GM21447 (cell line): ENCODE data around the gene CMPK1.
"Not testable (repeated sequence)": the region's sequence is repeated elsewhere in the genome, so short reads cannot be mapped to it uniquely, and the experiment has no call there.

Experiments
- ATAC-seq: cut with Tn5 transposase; IDR thresholded peaks from one replicate; pipeline ENCODE4 v1.9.1; 2021; ENCODE audit not compliant: unreplicated experiment

Gene CMPK1

GRCh38 chr1:47333578-47333921, at the start of gene CMPK1:
Gene CMPK1, plus strand, starts transcription at chr1:47333790. Its CDS starts 156 bp downstream, at chr1:47333946.
- ATAC-seq, result peak; percentile 69

DNA sequence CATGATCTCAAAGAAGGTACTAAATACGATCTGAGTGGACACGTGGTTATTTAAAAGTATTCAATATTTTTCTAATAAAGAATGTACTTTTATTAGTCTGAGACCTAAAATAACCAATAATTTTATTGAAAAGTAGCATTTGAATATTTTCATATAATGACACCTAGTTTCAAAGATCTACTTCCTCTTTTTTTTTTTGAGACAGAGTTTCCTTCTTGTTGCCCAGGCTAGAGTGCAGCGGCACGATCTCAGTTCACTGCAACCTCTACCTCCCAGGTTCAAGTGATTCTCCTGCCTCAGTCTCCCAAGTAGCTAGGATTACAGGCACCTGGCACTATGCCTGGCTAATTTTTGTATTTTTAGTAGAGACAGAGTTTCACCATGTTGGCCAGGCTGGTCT, 45.5 kb upstream of the CMPK1 start:
- ATAC-seq, result not testable (repeated sequence)

DNA sequence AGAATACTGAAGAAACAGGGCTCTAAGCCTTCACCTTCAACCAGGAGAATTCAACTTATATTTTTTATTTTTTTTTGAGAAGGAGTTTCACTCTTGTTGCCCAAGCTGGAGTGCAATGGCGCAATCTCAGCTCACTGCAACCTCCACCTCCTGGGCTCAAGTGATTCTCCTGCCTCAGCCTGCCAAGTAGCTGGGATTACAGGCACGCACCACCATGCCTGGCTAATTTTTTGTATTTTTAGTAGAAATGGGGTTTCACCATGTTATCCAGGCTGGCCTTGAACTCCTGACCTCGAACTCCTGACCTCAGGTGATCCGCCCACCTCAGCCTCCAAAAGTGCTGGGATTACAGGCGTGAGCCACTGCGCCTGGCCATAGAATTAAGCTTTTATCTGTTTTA, 38.7 kb upstream of the CMPK1 start:
- not testable (repeated sequence) for ATAC-seq

DNA sequence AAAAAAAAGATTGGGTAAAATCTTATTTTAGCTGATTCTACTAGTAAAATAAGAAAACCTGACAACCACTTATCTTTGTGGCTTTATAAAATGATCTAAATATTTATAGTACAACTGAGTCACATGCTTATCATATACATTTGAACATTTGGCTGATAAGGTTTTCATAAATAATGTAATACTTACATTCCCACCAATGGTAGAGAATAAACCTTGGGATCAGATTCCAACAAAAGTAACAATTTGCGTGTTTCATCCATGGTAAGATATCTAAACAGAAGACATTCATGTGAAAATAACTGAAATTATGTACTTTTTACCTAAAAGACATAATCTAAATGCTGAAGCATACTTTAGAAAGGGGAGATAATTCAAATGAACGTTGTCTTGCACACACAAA, 38.0 kb upstream of the CMPK1 start:
- ATAC-seq, result no peak

- no peak for ATAC-seq
Observed at GRCh38 chr1:47298025-47298699, 35.4 kb upstream of the CMPK1 start.

DNA sequence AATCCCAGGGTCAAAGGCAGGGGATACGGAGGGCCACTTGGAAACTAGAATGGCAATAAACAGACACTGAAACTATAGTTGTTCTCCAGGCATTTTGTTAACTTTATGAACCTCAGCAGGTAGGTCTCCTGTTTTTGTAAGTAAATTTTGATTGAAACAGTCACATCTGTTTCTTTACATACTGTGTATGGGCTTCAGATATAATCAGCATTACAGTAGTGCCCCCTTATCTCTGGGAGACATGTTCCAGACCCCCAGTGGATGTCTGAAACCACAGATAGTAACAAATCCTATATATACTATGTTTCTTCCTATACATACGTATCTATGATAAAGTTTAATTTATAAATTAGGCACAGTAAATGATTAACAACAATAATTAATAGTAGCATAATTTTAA, 31.1 kb upstream of the CMPK1 start:
- no peak for ATAC-seq

- ATAC-seq, result no peak
Observed at GRCh38 chr1:47309427-47309826, 24.2 kb upstream of the CMPK1 start.

GRCh38 chr1:47313915-47314664, 19.5 kb upstream of the CMPK1 start, which contains the start of gene STIL:
Gene STIL, minus strand, starts transcription at chr1:47314147. Its CDS starts 3,828 bp downstream, at chr1:47310319.
- peak; percentile 94 for ATAC-seq

DNA sequence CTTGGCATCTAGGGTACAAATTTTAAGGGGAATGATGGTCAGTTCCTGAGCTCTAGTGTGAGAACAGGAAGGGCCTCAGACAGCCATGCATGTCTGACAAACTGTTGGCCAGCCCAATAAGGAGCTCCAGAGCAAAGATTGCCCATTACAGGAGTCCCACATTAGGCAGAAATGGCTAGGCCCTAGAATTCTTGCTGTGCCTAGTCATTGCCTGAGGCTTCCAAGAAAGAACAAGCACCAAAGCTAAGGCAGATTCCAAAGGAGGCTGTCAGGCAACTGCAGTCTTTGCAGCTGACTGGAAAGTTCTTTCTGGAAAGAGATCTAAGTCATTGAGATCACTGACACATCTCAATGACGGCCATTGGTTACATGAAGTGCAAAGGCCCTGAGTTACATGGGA, 15.7 kb upstream of the CMPK1 start:
- no peak for ATAC-seq

DNA sequence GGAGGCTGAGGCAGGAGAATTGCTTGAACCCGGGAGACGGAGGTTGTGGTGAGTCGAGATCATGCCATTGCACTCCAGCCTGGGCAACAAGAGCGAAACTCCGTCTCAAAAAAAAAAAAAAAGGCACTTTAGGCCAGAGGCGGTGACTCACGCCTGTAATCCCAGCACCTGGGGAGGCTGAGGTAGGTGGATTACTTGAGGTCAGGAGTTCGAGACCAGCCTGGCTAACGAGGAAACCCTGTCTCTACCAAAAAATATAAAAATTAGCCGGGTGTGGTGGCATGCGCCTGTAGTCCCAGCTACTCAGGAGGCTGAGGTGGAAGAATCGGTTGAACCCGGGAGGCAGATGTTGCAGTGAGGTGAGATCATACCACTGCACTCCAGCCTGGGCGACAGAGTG, 13.6 kb upstream of the CMPK1 start:
- not testable (repeated sequence) for ATAC-seq

GRCh38 chr1:47323599-47324031, 10.0 kb upstream of the CMPK1 start:
- ATAC-seq, result no peak

DNA sequence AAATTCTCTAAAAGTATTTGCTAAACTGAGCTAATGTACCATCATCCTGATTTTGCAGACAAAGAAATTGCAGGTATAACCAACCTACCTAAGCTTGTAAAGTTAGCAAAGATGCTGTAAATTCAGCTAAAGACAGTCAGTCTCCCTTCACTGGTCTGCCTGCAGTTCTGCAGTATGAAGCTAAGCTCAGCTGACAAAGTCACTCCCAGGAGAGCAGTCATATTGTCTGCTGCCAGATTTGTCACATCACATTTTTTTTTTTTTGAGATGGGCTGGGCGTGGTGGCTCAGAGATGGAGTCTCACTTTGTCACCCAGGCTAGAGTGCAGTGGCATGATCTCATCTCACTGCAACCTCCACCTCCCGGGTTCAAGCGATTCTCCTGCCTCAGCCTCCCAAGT, 8.9 kb upstream of the CMPK1 start:
- ATAC-seq, result no peak

DNA sequence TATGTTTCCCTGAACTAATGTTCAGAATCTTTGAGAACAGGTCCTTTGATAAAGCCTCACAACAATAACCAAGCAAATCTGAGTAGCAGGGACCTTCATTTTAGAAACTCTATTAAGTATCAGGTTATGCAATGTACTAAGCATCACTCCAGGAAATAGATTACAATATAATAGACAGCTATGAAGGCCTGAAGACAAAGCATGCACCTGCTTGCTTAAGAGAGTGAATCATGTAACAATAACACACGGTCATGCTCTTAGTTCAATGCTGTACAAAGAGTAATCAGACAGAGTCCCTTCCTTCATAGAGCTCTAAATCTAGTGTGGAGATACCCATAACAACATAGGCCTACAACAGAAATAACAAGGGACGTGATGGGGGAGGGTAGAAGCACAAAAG, 8.1 kb upstream of the CMPK1 start:
- no peak for ATAC-seq

GRCh38 chr1:47326271-47326670, 7.3 kb upstream of the CMPK1 start:
- ATAC-seq, result no peak

- no peak for ATAC-seq
Observed at GRCh38 chr1:47328992-47329391, 4.6 kb upstream of the CMPK1 start.

- ATAC-seq, result no peak
Observed at GRCh38 chr1:47330212-47330611, 3.4 kb upstream of the CMPK1 start.

- no peak for ATAC-seq
Observed at GRCh38 chr1:47331875-47332274, 1.7 kb upstream of the CMPK1 start.

DNA sequence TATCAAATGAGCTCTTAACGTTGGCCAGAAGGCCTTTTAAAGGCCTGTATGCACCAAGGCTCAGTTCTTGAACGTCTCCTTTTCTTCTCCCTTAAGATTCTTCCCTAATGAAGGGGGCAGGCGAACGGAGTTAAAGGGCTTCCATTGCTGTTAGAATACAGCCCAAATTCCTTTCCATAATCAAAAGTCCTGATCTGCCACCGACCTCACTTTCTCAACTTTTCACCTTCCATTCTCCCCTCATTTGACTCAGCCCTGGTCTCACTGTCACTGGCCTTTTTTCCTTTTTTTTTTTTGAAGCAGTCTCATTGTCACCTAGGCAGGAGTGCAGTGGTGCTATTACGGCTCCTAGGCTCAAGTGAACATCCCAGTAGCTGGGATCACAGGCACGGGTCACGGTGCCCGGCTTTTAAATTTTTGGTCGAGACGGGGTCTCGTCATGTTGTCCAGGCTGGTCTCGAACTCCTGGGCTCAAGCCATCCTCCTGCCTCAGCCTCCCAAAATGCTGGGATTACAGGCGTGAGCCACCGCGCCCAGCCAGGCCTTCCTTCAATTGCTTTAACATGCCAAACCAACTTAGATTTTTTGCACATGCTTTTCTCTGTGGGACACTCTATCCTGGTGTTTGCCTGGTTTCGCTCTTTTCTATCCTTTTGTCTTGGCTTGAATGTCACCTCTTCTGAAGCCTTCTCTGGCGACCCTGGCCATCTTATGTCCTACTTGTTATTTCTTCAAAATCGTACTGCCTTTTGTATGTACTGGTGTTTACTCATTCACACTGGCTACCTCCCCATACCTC, 612 bp upstream of the CMPK1 start:
- ATAC-seq, result no peak

GRCh38 chr1:47333922-47334764, 553 bp downstream of the CMPK1 start:
- peak; percentile 83 for ATAC-seq

- no peak for ATAC-seq
Observed at GRCh38 chr1:47334765-47335435, 1.3 kb downstream of the CMPK1 start.
